ENCODE results near the gene P4HA2.

The P4HA2 gene

DNA sequence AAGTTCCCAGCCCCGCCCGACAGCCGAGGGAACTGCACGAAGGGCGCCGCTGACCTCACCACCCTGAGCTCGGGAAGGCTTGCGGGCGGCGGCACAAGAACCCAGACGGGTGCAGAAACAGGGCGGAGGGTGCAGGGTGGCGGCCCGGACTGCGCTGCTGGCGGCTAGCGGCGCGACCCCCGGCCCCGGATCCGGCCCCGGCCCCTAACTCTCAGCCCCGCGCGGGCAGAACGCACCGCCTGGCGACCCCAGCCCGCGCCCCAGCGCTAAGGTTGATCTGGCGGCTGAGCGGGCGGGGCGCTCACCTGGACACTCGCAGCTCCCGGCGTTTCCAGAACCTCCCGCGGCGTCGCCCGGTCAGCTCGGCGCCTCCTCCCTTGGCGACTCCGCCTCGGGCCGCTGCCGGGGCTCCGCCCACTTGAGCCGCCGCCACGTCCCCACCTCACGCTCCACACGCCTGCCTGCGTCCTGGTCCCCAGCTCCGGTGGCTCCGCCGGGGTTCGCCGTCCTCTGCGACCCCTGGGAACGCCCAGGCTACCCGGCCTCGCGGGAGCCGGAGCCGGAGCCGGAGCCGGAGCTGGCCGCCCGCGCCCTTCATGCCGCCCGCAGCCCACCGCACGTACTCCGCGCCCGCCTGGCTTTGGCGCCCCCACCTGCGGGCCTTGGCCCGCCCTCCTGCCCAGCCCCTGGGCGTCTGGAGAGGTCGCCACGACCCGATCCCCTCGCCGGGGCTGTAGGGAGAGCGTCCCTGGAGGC is at the start of gene P4HA2:
TSS of gene P4HA2 (minus strand) at position 369 of the 756 bp plus-strand sequence. CDS start 9,227 bp downstream, outside the sequence.
- peak; percentile 20 to 48 for DNase-seq

DNA sequence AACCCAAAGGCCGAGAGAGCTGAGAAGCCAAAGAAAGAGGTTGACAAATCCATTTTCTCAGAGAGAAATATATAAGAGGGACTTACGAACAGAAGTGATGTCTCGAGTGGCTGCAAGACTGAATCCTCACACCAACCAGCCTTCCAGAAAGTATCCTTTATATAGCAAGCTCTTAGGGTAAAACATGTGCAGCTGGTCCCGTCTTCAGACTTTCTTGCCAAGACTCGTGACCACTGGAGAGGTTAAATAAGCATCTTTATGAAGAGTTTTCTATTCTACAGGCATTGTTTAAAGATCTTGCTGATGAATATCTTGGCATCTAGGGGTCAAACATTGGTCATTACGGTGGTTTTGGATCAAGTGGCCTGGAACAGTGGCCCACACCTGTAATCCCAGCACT is 49.6 kb upstream of the P4HA2 start:
- DNase-seq, result no peak

DNA sequence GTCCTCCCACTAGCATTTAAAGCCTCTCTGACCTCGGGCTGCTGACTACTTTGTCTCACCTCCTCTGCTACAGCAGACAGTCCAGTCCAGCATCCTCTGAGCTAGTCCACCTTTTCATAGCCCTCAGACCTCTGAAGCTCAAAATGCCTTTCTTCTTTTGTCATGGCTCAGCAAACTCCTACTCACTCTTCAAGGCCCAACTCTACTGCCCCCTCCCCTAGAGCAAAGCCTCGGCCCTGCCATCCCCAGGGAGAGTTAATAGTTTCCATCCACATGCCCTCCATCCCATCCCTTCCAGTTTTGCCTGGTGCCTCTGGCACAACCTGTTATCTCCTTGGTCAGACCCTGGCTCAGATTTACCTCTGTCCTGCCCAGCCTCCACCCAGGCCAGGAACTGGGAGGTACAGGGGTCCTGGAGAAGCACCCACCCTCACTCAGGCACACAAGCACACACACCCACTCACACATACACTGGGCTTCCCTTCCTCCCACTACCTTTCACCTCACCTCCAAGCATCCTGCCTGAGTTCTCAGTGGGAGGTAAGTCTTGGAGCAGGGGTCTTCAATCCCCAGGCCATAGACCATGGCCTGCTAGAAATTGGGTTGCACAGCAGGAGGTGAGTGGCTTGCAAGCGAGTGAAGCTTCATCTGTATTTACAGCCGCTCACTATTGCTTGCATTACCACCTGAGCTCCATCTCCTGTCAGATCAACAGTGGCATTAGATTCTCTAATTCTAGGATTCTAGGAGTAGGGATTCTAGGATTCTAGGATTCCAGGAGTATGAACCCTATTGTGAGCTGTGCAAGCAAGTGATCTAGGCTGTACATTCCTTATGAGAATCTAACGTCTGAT is 47.9 kb upstream of the P4HA2 start:
- no peak for DNase-seq

DNA sequence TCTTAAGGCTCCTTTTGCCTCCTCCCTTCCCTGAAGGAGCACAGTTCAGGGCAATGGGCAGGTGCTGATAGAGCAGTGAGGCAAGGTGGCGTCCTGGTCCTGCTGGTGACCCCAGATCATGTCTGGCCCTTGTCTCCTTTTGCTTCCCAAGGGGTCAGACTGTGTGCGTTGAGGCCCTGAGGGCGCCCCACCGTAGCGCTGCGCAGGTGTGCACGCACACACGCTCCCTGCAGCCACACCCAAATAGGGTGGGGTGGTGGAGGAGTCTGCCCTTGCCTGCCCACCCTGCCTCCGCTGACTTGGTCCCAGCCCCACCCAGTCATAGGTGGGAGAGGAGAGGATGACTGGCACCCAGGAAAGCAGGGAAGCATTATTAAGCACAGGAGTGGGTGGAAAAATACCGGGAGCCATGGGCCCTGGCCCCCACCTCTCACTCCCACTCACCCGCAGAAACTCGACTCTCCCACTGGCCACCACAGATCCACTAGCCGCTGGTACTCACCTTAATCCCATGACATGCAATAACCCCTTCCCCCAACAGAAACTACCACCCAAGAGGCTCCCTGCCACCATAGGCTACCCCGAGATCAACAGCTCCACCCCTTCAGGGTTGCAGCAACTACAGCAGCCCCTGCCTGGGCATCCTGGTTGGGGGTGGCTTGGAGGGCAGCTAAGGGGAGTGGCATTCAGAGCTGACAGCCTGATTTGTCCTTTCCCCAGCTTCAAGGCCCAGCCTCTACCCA is 46.6 kb upstream of the P4HA2 start:
- DNase-seq, result no peak

DNA sequence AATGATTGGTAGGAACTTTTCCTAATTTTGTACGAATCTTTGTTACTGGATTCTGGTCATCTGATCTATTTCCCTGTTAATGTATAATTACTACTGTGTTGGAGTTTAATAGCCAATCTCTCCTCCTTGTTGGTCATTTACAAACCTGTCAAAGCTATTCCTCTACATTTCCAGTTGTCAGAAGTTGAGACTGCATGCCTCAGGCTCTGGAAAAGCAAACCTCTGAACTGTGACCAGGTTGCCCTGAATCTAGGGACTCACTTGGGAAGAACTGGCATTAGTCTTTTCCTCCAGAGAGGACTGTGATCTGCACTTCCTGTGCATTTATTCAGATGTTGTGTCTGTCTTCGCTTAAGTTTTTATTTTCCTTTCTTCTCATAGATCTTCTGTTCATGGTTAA is 46.0 kb upstream of the P4HA2 start:
- no peak for DNase-seq

DNA sequence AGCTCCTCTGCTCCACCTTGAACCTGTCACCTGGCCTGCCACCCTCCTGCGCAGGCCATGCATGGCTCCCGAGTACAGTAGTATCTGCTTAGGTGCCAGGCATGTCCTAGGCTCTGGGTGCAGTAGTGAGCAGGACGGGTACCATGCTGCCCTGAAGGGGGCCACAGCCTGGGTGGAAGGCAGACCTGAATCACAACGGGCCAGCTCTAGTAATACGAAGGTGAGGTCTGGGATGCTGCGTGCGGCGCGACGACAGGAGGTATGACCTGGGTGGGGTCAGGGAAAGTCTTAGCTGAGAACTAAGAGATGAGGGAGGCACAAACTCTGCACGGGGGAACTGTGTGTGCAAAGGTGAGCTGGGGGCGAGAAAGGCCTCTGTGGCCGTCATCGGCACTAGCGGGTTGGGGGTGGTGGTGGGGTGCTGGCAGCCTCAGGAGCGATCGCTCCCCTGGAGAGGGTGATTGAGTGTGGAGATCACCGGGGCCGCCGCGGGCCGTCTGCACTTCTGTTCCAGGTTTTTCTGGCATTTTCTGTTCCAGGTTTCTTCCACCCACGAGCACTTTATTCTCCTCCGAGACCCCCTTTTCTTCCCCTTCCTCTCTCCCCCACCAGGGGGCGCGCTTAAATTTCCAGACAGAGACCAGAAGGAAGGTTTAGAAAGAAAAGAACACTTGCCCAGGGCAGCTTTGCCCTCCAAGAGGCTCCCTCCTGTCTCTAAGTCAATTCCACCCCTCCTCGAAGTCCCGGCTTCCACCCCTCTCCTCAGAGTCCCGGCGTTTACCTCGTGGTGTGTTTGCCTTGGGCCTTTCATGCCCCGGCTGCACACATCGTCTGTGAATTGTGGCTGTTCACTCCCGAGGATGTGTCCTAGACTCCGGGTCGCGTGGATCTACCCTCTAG is 44.9 kb upstream of the P4HA2 start:
- DNase-seq, result peak; percentile 7 to 36

DNA sequence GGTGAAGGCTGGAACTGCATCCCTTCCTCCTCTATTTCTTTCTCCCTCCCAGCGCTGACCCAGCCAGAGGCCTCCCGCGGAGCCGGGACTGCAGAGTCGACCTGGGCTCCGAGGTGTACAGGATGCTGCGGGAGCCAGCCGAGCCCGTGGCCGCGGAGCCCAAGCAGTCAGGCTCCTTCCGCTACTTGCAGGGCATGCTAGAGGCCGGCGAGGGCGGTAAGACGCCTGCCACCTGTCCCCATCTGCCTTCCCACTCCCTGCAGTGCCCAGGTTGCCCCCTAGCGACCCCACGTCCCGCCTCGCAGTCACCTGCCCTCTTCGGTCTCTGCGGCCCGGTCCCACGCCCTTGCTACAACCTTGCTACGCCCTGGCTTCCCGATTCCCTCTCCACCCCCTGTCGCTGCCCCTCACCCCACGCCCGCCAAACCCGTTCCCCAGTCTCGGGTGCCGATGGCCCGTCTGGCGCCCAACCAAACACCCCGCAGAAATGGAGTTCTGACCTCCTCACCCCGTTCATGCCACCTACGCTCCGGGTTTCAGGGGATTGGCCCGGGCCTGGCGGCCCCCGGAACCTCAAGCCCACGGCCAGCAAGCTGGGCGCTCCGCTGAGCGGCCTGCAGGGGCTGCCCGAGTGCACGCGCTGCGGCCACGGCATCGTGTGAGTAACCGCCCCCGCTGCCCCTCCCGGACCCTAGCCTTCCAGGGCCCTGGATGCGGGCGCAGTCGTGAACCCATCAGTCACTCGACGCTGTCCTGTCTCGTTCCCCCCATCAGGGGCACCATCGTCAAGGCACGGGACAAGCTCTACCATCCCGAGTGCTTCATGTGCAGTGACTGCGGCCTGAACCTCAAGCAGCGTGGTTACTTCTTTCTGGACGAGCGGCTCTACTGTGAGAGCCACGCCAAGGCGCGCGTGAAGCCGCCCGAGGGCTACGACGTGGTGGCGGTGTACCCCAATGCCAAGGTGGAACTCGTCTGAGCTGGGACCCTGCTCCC is 43.9 kb upstream of the P4HA2 start:
- no peak for DNase-seq

DNA sequence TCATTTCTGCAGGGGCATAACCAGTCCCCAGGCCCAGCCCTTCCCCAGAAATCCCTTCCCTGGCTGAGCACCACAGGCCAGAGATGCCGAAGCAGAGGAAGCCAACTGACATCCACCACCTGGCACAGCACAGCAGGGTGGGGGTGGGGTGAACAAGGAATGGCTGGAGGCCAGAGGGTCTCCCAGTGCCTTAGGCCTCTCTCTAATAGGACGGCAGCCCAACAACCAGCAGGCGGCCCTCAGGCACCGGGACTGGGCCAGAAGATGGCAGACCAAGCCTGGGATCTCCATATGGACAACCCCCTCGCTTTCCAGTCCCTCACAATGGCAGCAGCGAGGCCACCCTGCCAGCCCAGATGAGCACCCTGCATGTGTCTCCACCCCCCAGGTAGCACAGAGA is 43.1 kb upstream of the P4HA2 start:
- DNase-seq, result no peak

DNA sequence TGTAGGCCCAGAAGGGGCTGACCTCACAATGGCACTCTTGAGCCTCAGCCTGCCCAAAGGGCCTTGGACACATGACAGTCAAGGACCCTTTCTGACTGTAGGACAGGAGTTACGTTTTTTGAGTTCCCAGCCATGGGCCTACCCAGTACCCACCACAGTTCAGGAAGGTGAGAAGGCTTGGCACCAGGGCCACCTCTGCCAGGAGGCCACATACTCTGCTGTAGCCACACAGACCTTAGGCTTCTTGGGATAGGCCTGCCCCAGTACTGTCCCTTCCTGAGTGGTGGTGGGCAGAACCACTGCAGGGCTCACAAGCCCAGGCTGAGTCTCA is 42.6 kb upstream of the P4HA2 start:
- no peak for DNase-seq

DNA sequence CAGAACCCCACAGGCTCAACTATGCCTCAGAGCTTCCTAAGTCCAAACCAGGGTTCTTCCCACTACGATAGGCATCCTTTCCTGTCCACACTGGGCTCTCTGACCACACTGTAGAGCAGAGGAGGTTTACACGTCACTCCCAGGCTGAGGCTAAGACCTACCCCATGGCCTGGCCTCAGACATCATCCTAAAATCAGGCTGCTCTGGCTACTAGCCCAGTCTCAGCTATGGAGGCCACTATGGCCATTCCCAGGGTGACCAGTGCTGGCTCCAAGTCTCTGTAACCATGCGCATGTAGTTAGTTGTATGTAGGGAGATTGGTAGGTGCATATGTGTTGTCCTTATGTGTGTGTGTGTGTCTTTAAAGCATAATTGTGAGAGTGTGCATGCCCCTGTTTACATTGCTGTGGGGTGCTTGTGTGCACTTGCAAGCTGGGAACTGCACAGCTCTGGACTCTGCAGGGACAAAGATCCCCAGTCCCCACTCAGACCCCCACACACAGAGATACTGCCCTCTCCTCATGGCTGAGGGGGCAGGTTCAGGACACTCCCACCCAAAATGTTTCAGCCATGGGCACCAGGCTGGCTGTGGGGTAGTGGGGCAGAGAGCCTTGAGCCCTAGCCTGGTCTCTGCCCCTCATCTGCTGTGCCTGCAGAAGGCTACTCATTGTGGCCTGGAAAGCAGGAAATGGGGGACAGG is 42.1 kb upstream of the P4HA2 start:
- DNase-seq, result no peak

DNA sequence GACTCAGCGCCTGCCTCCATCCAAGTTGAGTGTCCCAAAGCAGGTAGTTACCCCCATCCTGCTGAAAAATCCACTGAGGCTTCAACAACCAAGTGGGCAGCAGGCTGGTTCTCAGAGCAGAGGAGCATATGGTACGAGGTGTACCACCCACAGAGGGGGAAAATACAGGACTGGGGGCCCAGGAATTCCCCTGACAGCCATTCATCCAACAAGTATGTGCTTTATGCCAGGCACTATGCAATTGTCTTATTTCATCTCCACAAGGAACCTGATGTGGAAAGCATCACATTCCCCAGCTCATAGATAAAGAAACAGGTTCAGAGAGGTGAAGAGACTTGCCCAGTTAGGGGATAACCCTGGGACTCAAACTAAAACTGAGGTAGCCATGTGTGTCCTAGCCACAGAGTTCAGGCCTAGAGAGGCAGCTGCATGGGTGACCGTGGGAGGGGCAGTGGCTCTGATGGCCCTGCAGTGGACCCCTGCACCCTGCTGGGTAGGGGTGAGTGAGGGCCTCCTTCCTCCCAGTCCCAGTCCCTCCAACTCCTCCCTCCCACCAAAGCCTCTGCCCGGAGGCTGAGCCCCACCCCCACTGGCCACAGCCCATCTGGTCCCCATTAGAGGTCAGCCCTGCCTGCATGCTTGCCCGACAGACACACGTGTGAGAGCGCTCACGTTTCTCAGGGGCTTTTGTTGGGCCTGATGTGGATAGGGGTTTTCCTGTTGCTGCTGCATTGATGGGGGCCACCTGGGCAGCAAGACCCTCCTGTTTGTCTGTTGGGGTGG is 41.3 kb upstream of the P4HA2 start:
- DNase-seq, result no peak

DNA sequence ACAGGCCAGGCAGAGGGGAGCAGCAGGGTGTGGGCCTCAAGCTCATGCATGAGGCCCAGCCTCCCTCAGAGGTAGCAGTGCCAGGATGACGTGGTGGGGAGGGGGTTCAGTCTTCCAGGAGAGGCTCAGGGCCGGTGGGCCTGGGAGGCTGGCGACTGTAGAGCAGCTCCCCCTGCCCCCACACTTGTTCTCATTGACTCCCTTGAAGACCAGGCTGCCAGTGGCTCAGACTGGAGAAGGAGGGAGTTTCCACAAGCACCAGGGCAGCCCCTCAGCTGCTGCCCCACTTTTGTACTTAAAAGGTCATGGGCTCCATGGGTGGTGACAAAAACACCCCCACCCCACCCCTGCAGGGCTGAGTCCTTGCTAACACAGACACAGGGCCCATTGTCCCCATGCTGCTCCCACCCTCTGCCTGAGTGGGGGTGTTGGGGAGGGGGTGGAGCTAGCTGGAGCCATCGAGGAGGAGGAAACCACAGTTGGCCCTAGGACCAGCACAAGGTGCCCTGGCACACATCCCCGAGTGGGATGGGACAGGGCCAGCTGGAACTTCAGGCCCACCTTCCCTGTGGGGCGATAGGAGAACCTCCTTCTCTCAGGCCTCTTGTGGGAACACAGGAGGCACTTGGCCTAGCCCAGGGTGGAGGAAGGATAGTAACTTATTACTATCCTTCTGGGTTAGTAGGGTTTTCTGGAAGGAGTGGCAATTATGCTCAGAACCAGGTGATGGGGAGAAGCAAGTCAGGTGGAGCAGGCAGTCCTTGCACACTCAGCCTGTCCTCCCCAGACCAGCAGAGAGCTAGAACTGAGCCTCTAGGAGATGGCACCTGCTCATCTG is 40.5 kb upstream of the P4HA2 start:
- peak; percentile 22 to 50 for DNase-seq

DNA sequence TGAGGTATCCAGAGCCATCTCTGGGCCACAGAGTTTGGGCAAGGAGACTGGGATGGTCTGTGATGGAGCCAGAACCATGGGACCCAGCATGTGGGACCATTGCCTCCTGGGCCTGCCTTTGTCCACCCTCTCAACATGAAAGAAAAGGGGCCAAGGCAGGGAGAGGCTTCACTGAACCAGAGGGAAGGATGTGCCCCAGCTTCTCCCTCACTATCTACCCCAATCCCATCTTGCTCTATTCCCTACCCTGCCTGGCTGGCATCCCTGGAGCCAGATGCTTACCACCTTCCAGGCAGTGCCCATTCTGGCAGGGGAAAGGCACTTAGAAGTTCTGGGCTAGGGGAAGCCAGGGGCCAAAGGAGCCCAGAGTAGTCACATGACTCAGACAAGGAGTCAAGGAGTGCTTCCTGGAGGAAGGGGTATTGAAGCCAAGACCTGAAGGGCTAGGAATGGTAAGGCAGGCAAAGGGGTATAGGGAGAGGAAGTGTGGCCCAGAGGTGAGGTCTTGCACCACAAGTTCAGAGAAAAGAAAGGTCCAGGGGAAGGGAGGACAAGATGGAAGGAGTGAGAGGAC is 39.6 kb upstream of the P4HA2 start:
- no peak for DNase-seq

DNA sequence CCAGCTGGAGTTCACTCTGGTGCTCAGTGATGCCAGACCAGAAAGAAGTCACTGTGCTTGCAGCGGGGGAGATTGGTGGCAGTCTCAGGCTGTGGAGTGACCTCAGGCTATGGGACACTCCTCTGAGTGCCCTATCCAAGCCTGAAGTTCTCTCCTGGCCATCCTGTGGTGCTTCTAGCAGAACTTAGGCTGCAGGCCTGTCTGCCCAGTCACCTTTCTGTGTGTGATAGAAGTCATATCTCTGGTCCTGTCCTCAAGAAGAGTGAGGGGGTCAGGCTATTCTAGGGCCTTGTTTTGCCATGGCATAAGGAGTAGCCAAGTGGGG is 39.1 kb upstream of the P4HA2 start:
- DNase-seq, result no peak

DNA sequence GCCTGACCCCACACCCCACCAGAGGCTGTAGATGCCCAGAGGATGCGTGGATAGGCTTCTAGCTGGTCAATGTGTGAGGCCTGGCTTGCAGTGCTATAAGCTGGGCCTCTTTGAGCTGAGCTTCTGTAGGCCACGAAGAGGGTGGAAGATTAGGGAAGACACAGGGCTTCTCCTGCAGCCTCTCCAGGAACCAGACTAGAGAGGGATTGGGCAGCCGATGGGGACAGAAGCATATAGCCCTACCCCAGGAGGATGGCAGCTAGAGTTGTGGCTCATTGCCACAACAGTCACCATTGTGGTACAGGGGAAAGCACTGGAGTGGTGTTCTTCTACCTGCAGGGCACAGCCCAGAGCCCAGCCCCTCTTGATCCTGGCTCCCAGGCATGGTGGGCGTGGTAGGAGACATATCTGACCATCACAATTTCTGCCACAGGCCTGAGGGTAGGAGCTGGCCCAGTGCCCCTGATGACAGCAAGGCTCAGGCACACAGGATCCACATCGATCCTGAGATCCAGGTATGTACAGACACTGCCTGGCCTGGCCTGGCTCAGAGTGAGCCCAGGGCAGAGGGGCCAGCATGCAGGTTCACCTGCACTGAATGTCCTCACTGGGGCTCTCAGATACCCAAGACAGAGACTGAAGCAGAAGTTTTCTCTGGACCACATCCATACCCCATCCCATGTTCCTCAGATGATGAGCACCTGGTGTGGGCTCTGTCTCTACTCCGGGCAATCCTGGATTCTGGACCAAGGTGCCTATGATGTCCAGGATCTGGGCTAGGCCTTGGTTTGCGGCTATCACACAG is 38.6 kb upstream of the P4HA2 start:
- DNase-seq, result no peak

DNA sequence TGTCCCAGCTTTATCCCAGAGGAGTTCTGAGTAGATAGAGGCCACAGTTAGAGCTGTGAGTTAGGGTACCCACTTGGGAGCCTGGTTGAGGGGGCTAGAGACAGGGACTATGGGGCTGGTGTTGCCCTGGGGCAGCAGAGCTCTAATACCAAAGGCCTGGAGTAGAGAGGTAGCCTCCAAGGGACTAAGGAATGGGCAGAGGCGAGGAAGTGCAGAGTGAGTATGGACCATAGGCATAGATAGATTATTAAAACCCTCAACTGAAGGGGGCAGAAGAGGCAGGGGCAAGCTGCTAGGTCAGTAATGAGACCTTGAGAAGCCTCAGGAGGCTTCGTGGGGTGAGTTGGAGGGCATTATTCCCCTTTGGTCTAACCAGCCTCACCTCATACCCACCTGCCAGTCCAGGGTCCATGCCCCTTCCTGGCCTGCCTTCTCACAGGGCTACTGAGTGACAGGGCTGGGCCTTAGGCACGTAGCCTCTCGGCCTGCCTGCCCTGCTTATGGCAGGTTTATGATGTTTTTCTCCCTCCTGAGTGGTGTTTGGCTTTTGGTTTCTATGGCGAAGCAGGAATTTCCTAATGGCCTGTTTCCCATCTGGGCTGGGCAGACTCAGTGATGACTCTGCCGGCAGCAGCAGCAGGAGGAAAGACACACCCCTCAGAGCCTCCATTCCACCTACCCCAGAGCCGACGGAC is 37.8 kb upstream of the P4HA2 start:
- no peak for DNase-seq

All from hippocampal formation (tissue), 2 donors.